SK-N-SH treated with all-trans-retinoic acid at 6 μM for 48 hours (cell line): ENCODE results near the gene WWTR1.

ENCODE experiments used
- ATAC-seq: fragments of 200-7000 bp; cut with Tn5 transposase; 3 replicates; pipeline ENCODE4 v1.9.1; 2020; ENCODE audit warnings: mild to moderate bottlenecking, moderate library complexity
- ARNTL ChIP-seq: fragments of 450-650 bp; formaldehyde crosslinking; IDR thresholded peaks from 2 replicates; pipeline ENCODE4 v1.5.0; 2020; ENCODE audit warnings: low read depth, mild to moderate bottlenecking, moderate library complexity, borderline replicate concordance
- BACH2 ChIP-seq: fragments of 250-450 bp; sonication (Bioruptor Pico); IDR thresholded peaks from 2 replicates; pipeline ENCODE4 v1.9.0; 2021; ENCODE audit warnings: mild to moderate bottlenecking, borderline replicate concordance
- CREB5 ChIP-seq: fragments of 250-450 bp; sonication (Bioruptor Pico); IDR thresholded peaks from 2 replicates; pipeline ENCODE4 v1.5.1; 2020; ENCODE audit warnings: low read depth, mild to moderate bottlenecking, moderate library complexity
- CSDC2 ChIP-seq: fragments of 250-450 bp; sonication (Bioruptor Pico); IDR thresholded peaks from 2 replicates; pipeline ENCODE4 v1.5.0; 2020; ENCODE audit warnings: mild to moderate bottlenecking, moderate library complexity
- CSRNP3 ChIP-seq: fragments of 250-450 bp; sonication (Bioruptor Pico); IDR thresholded peaks from 2 replicates; pipeline ENCODE4 v1.5.1; 2021; ENCODE audit warnings: mild to moderate bottlenecking, moderate library complexity
- ESRRG ChIP-seq: fragments of 250-450 bp; sonication (Bioruptor Pico); IDR thresholded peaks from 2 replicates; pipeline ENCODE4 v1.6.1; 2021; ENCODE audit warnings: mild to moderate bottlenecking
- GLIS3 ChIP-seq: fragments of 250-450 bp; sonication (Bioruptor Pico); IDR thresholded peaks from 2 replicates; pipeline ENCODE4 v1.5.0; 2020; ENCODE audit warnings: mild to moderate bottlenecking, moderate library complexity
- ISL1 ChIP-seq: fragments of 250-450 bp; sonication (Bioruptor Pico); IDR thresholded peaks from 2 replicates; pipeline ENCODE4 v2.1.2; 2022; ENCODE audit warnings: mild to moderate bottlenecking, moderate library complexity
- OSR1 ChIP-seq: fragments of 250-450 bp; sonication (Bioruptor Pico); IDR thresholded peaks from 2 replicates; pipeline ENCODE4 v1.8.0; 2022; ENCODE audit warnings: moderate library complexity, mild to moderate bottlenecking, inconsistent platforms
- PATZ1 ChIP-seq: fragments of 250-450 bp; sonication (Bioruptor Pico); IDR thresholded peaks from 2 replicates; pipeline ENCODE4 v1.8.0; 2020; ENCODE audit warnings: mild to moderate bottlenecking, moderate library complexity, borderline replicate concordance
- POU6F1 ChIP-seq: fragments of 250-450 bp; sonication (Bioruptor Pico); IDR thresholded peaks from 2 replicates; pipeline ENCODE4 v1.8.0; 2021; ENCODE audit warnings: low read depth, mild to moderate bottlenecking, moderate library complexity, borderline replicate concordance
- PPARA ChIP-seq: fragments of 250-450 bp; sonication (Bioruptor Pico); IDR thresholded peaks from 2 replicates; pipeline ENCODE4 v1.5.0; 2020; ENCODE audit warnings: mild to moderate bottlenecking, borderline replicate concordance
- RARB ChIP-seq: fragments of 250-450 bp; sonication (Bioruptor Pico); IDR thresholded peaks from 2 replicates; pipeline ENCODE4 v1.8.0; 2021; ENCODE audit warnings: mild to moderate bottlenecking, moderate library complexity
- SNAI2 ChIP-seq: fragments of 250-450 bp; sonication (Bioruptor Pico); IDR thresholded peaks from 2 replicates; pipeline ENCODE4 v1.5.0; 2020; ENCODE audit warnings: mild to moderate bottlenecking, moderate library complexity
- TOX ChIP-seq: fragments of 250-450 bp; sonication (Bioruptor Pico); IDR thresholded peaks from 2 replicates; pipeline ENCODE4 v1.8.0; 2021; ENCODE audit warnings: mild to moderate bottlenecking, moderate library complexity, borderline replicate concordance
- TSHZ2 ChIP-seq: fragments of 250-450 bp; sonication (Bioruptor Pico); IDR thresholded peaks from 2 replicates; pipeline ENCODE4 v1.5.0; 2020; ENCODE audit warnings: mild to moderate bottlenecking, moderate library complexity
- ZFP3 ChIP-seq: fragments of 250-450 bp; sonication (Bioruptor Pico); IDR thresholded peaks from 2 replicates; pipeline ENCODE4 v1.5.0; 2020; ENCODE audit warnings: mild to moderate bottlenecking, moderate library complexity
- ZFP30 ChIP-seq: fragments of 450-650 bp; formaldehyde crosslinking; IDR thresholded peaks from 2 replicates; pipeline ENCODE4 v1.5.0; 2022; ENCODE audit warnings: mild to moderate bottlenecking, moderate library complexity
- ZNF565 ChIP-seq: fragments of 450-650 bp; formaldehyde crosslinking; conservative IDR thresholded peaks from 2 replicates; pipeline ENCODE4 v1.5.0; 2020; ENCODE audit warnings: low read depth, mild to moderate bottlenecking, moderate library complexity
- ZNF70 ChIP-seq: fragments of 450-650 bp; formaldehyde crosslinking; IDR thresholded peaks from 2 replicates; pipeline ENCODE4 v1.5.0; 2020; ENCODE audit warnings: mild to moderate bottlenecking, moderate library complexity

Gene WWTR1

GRCh38 chr3:149688122-149688757, 30.4 kb upstream of the WWTR1 start:
- ATAC-seq = no peak
- TF ChIP-seq ZFP30 (CRISPR knock-in tag) = no peak

- ATAC-seq = no peak
- TF ChIP-seq ZFP3 (CRISPR knock-in tag) (no peak), BACH2 (CRISPR knock-in tag) (no peak), OSR1 (CRISPR knock-in tag) (no peak), ESRRG (CRISPR knock-in tag) (no peak), ZNF70 (CRISPR knock-in tag) (no peak), ISL1 (CRISPR knock-in tag) (no peak), GLIS3 (CRISPR knock-in tag) (no peak), RARB (CRISPR knock-in tag) (no peak), PPARA (CRISPR knock-in tag) (no peak), CREB5 (CRISPR knock-in tag) (no peak), TOX (CRISPR knock-in tag) (no peak), PATZ1 (CRISPR knock-in tag) (no peak), ARNTL (CRISPR knock-in tag) (no peak), POU6F1 (CRISPR knock-in tag) (no peak), CSDC2 (CRISPR knock-in tag) (no peak), ZNF565 (CRISPR knock-in tag) (no peak), CSRNP3 (CRISPR knock-in tag) (no peak)
- TF ChIP-seq, all 23 proteins: peak for 0
Measured at GRCh38 chr3:149686996-149687395, 29.2 kb upstream of the WWTR1 start.

GRCh38 chr3:149678351-149678950, 20.6 kb upstream of the WWTR1 start:
- TF ChIP-seq SNAI2 (CRISPR knock-in tag) = no peak
- TF ChIP-seq ZNF70 (CRISPR knock-in tag) = no peak
- TF ChIP-seq OSR1 (CRISPR knock-in tag) = no peak
- TF ChIP-seq TSHZ2 (CRISPR knock-in tag) = no peak
- no peak for TF ChIP-seq PATZ1 (CRISPR knock-in tag)
- TF ChIP-seq CSRNP3 (CRISPR knock-in tag) = no peak
- no peak for ATAC-seq
